Activated T-cell treated with anti-CD3 and anti-CD28 coated beads, Interleukin-2, amount 50 U/mL, for 48 hours (primary cell): Measurements from ENCODE around the gene GPR137C.
A peak's percentile ranks its signal among the peaks of the same experiment; 100 is the strongest.
"Not testable (repeated sequence)": the region's sequence is repeated elsewhere in the genome, so short reads cannot be mapped to it uniquely, and the experiment has no call there.

Experiments used
- DNase-seq, 2 experiments: peaks; one replicate each; pipeline ENCODE4 v3.0.0-alpha.2; 2020

The GPR137C gene

GRCh38 chr14:52568454-52568853 is 15.8 kb downstream of the GPR137C start:
- DNase-seq = not testable (repeated sequence)

- no peak for DNase-seq
Observed at GRCh38 chr14:52575858-52576257, 23.2 kb downstream of the GPR137C start.

GRCh38 chr14:52583544-52583943 is 30.9 kb downstream of the GPR137C start:
- no peak for DNase-seq

- no peak for DNase-seq
Observed at GRCh38 chr14:52589646-52590045, 37.0 kb downstream of the GPR137C start.

- DNase-seq = no peak
Observed at GRCh38 chr14:52590318-52590717, 37.7 kb downstream of the GPR137C start.

- DNase-seq = no peak
Observed at GRCh38 chr14:52596320-52596719, 43.7 kb downstream of the GPR137C start.

GRCh38 chr14:52596861-52597260 is 44.2 kb downstream of the GPR137C start:
- no peak for DNase-seq

GRCh38 chr14:52598568-52598967 is 45.9 kb downstream of the GPR137C start:
- no peak for DNase-seq

GRCh38 chr14:52599974-52600373 is 47.3 kb downstream of the GPR137C start:
- no peak for DNase-seq

GRCh38 chr14:52602131-52602530 is 49.5 kb downstream of the GPR137C start:
- DNase-seq = no peak

GRCh38 chr14:52607061-52607460 is 54.4 kb downstream of the GPR137C start:
- DNase-seq = no peak

- no peak for DNase-seq
Observed at GRCh38 chr14:52609445-52610044, 56.9 kb downstream of the GPR137C start.

- no peak for DNase-seq
Observed at GRCh38 chr14:52610187-52610586, 57.6 kb downstream of the GPR137C start.

GRCh38 chr14:52618602-52619001 is 66.0 kb downstream of the GPR137C start:
- no peak for DNase-seq

- no peak for DNase-seq
Observed at GRCh38 chr14:52619687-52620086, 67.1 kb downstream of the GPR137C start.

GRCh38 chr14:52640137-52640536 is 87.5 kb downstream of the GPR137C start:
- peak; percentile 30 to 45 for DNase-seq

- DNase-seq = no peak
Observed at GRCh38 chr14:52641745-52642144, 89.1 kb downstream of the GPR137C start.

GRCh38 chr14:52649511-52649910 is 96.9 kb downstream of the GPR137C start:
- DNase-seq = no peak

GRCh38 chr14:52650774-52651173 is 98.1 kb downstream of the GPR137C start:
- DNase-seq = no peak

GRCh38 chr14:52656905-52657304 is 104.3 kb downstream of the GPR137C start:
- DNase-seq = no peak

- no peak for DNase-seq
Observed at GRCh38 chr14:52660325-52660724, 107.7 kb downstream of the GPR137C start.

GRCh38 chr14:52660832-52661231 is 108.2 kb downstream of the GPR137C start:
- no peak for DNase-seq

GRCh38 chr14:52661314-52661713 is 108.7 kb downstream of the GPR137C start:
- DNase-seq = no peak

GRCh38 chr14:52663850-52664249 is 111.2 kb downstream of the GPR137C start:
- DNase-seq = no peak

GRCh38 chr14:52678591-52678990 is 126.0 kb downstream of the GPR137C start:
- DNase-seq = no peak
